GM23248 (cell line): ENCODE results near the gene GMPR. TPM values are rescaled to one million over a fixed set of nuclear protein-coding genes. Genes with fewer than 3 reads are reported as not detected.
A peak's percentile ranks its signal among the peaks of the same experiment; 100 is the strongest.

Experiments used
- DNase-seq: peaks from one replicate; pipeline ENCODE4 v3.0.0-alpha.2; 2015
- H2AFZ ChIP-seq: fragments of 200-600 bp; sonication (generic); 2 replicates; pipeline ENCODE4 v1.6.1; 2016; ENCODE audit warnings: antibody characterized with exemption
- H3F3A ChIP-seq: fragments of 200-600 bp; sonication (generic); 2 replicates; pipeline ENCODE4 v1.6.1; 2016; ENCODE audit warnings: mild to moderate bottlenecking, antibody characterized with exemption, mixed run types; ENCODE audit not compliant: insufficient read depth
- H3K27ac ChIP-seq: fragments of 200-600 bp; sonication (generic); 2 replicates; pipeline ENCODE4 v1.5.1; 2016; ENCODE audit warnings: mild to moderate bottlenecking
- H3K27me3 ChIP-seq: fragments of 200-600 bp; sonication (generic); replicated peaks from 2 replicates; pipeline ENCODE4 v1.6.1; 2016; ENCODE audit warnings: mild to moderate bottlenecking; ENCODE audit not compliant: insufficient read depth
- H3K36me3 ChIP-seq: fragments of 200-600 bp; sonication (generic); 2 replicates; pipeline ENCODE4 v1.6.1; 2016; ENCODE audit warnings: low read depth, mild to moderate bottlenecking
- H3K4me1 ChIP-seq: fragments of 200-600 bp; sonication (generic); 2 replicates; pipeline ENCODE4 v1.6.1; 2016; ENCODE audit warnings: mild to moderate bottlenecking; ENCODE audit not compliant: insufficient read depth
- H3K4me2 ChIP-seq: fragments of 200-600 bp; sonication (generic); one replicate; pipeline ENCODE4 v1.6.1; 2016; ENCODE audit warnings: mild to moderate bottlenecking; ENCODE audit not compliant: unreplicated experiment
- H3K4me3 ChIP-seq: fragments of 200-600 bp; sonication (generic); 2 replicates; pipeline ENCODE4 v1.5.1; 2016; ENCODE audit warnings: mild to moderate bottlenecking
- H3K79me2 ChIP-seq: fragments of 200-600 bp; sonication (generic); 2 replicates; pipeline ENCODE4 v1.6.1; 2016; ENCODE audit warnings: mild to moderate bottlenecking; ENCODE audit not compliant: insufficient read depth
- H3K9ac ChIP-seq: fragments of 200-600 bp; sonication (generic); 2 replicates; pipeline ENCODE4 v1.6.1; 2016; ENCODE audit warnings: mild to moderate bottlenecking
- H3K9me2 ChIP-seq: fragments of 200-600 bp; sonication (generic); 2 replicates; pipeline ENCODE4 v1.6.1; 2016; ENCODE audit warnings: mixed run types, mild to moderate bottlenecking, moderate library complexity; ENCODE audit not compliant: insufficient read depth
- H3K9me3 ChIP-seq: fragments of 200-600 bp; sonication (generic); one replicate; pipeline ENCODE4 v1.6.1; 2017; ENCODE audit warnings: low read depth
- H4K20me1 ChIP-seq: fragments of 200-600 bp; sonication (generic); 2 replicates; pipeline ENCODE4 v1.6.0; 2016; ENCODE audit not compliant: insufficient read depth
- EZH2 ChIP-seq: fragments of 200-600 bp; sonication (generic); IDR thresholded peaks from 2 replicates; pipeline ENCODE4 v1.6.1; 2018; ENCODE audit warnings: antibody characterized with exemption, mild to moderate bottlenecking; ENCODE audit not compliant: insufficient read depth, poor library complexity, severe bottlenecking
- EZH2phosphoT487 ChIP-seq: fragments of 200-600 bp; sonication (generic); IDR thresholded peaks from 2 replicates; pipeline ENCODE4 v1.6.1; 2018; ENCODE audit warnings: antibody characterized with exemption, moderate library complexity, mild to moderate bottlenecking, low read depth; ENCODE audit not compliant: insufficient read depth
- whole genome bisulfite sequencing, 2 experiments: methylation state at CpG; one replicate each; pipeline ENCODE4 v1.1.6; 2015 to 2017; ENCODE audit warnings: low lambda C conversion rate in 2 of 2, low coverage in 1 of 2; ENCODE audit errors: missing lambda C conversion rate in 2 of 2; 5-methylcytosine and 5-hydroxymethylcytosine counted together
- in situ Hi-C: fragments of 300-500 bp; cut with MboI; formaldehyde crosslinking; loops from 2 replicates; pipeline ENCODE4 v1.15.0; 2020
- polyA plus RNA-seq: library from polyadenylated mRNA; unstranded; fragments of >200 nt; fragmentation: Nextera tagmentation; extraction: Ambion mirVana; gene quantifications from 2 replicates; pipeline ENCODE4 v1.2.1, GENCODE V29; 2016
- total RNA-seq: library from RNA; depleted of rRNA; stranded (reverse); fragments of >200 nt; shearing (Covaris generic); gene quantifications from 2 replicates; pipeline ENCODE4 v1.2.3, GENCODE V29; 2014

GMPR gene
- total and polyA plus RNA-seq, 2 experiments from 2014 or later: 2.2 to 2.3 TPM

DNA sequence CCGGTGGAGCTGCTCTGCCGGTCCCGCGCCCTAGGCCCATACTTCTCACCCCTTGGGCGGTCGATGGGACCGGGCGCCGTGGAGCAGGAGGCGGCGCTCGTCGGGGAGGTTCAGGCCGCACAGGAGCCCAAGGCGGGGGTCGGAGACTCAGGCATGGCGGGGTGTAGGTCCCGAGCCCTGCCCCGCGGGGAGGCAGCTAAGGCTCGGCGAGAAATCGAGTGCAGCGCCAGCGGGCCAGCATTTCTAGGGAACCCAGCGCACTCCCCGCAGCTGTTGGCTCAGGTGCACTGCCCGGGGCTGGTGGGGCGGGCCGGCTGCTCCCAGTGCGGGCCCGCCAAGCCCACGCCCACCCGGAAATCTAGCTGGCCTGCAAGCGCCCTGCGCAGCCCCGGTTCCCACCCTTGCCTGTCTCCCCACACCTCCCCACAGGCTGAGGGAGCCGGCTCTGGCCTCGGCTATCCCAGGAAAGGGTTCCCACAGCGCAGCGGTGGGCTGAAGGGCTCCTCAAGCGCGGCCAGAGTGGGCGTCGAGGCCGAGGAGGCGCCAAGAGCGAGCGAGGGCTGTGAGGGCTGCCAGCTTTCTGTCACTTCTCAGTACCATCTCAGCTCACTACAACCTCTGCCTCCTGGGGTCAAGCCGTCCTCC is 40.2 kb upstream of the GMPR start:
- H3K9me2 ChIP-seq: no peaks in the 10 kb centered on the region
- no peaks in the 10 kb centered on the region for H3F3A ChIP-seq
- no peak overlapping the region for H2AFZ ChIP-seq
- H3K27me3 ChIP-seq: peaks cover 28% of the 10 kb centered on the region
- H3K79me2 ChIP-seq: no peaks in the 10 kb centered on the region
- H4K20me1 ChIP-seq: no peaks in the 10 kb centered on the region
- no peaks in the 10 kb centered on the region for H3K4me1 ChIP-seq
- TF ChIP-seq EZH2phosphoT487: no peak
- no peak for TF ChIP-seq EZH2
- H3K4me2 ChIP-seq: no peak overlapping the region
- 88 to 91% methylated on average over 34 to 49 of the region's 50 CpGs for WGBS, 2 experiments
- no peak overlapping the region for H3K4me3 ChIP-seq
- no peaks in the 10 kb centered on the region for H3K9me3 ChIP-seq
- H3K36me3 ChIP-seq: no peaks in the 10 kb centered on the region
- H3K9ac ChIP-seq: no peak overlapping the region
- DNase-seq: no peak
- in situ Hi-C loops: no loop called here
- H3K27ac ChIP-seq: no peak overlapping the region

DNA sequence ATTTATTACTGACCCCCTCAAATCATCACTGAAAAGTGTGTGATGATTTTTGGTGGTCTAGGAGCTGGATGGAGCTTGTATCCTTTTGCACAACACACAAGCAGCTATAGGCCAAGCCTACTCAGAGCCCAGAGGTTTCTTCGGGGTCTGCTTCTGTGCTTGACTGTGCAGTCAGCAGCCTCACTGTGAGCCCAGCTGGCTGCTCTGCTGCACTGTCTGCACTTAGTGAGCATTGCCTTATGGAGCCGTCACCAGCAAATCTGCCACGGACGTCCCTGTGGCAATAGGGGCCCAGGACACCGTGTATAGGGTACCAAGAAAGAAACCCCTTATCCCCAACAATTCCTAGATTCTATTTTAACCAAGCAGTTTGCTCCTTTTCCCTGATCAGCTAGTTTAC is 38.6 kb upstream of the GMPR start:
- Histone ChIP-seq H4K20me1 (no peaks in the 10 kb centered on the region), H3K36me3 (no peaks in the 10 kb centered on the region), H3K79me2 (no peaks in the 10 kb centered on the region), H3K9ac (no peak overlapping the region), H3K9me3 (no peaks in the 10 kb centered on the region), H3F3A (no peaks in the 10 kb centered on the region), H3K27me3 (peaks cover 15% of the 10 kb centered on the region), H2AFZ (no peak overlapping the region; the same call in 1 of the 2 replicates), H3K4me3 (no peak overlapping the region), H3K9me2 (no peaks in the 10 kb centered on the region), H3K4me1 (no peaks in the 10 kb centered on the region), H3K4me2 (peak overlapping the region; percentile 77), H3K27ac (no peak overlapping the region)
- 29 to 36% methylated on average over 5 of the region's 5 CpGs for WGBS, 2 experiments
- in situ Hi-C loops: no loop called here
- TF ChIP-seq EZH2phosphoT487 (no peak), EZH2 (no peak)
- no peak for DNase-seq

DNA sequence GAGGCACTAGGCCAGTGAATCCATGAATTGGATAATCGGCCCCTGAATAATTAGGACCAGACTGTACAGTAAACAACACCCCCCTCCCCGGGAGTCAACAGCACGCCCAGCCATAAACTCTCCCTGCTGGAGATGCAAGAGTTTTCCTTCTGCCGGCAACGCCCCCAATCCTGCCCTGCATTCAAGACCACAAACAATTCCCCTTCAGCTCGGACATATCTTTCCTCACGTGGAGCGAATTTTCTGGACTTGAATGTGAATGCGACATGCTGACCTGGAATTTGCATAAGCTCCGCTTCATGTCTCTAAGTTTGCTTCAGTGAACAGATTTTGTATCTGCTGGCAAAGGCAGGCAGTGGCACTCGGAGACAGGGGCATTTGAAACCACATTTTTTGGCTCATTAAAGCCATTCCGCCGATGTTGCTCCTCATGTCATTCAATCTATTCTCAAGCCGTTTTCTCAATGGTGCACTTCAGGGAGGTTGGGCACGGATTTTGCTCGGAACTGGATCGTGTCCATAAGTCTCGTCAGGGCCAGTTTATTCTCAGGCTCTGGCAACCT is 38.0 kb upstream of the GMPR start:
- H2AFZ ChIP-seq: peak overlapping the region; percentile 65
- H3F3A ChIP-seq: 0 out of 2 replicates have a peak, but pooled peaks cover 4% of the 10 kb centered on the region
- H3K9me2 ChIP-seq: no peaks in the 10 kb centered on the region
- no peaks in the 10 kb centered on the region for H3K36me3 ChIP-seq
- no peaks in the 10 kb centered on the region for H3K79me2 ChIP-seq
- in situ Hi-C loops: no loop called here
- 5 to 7% methylated on average over 18 of the region's 18 CpGs for WGBS, 2 experiments
- TF ChIP-seq EZH2 (no peak), EZH2phosphoT487 (no peak)
- no peak overlapping the region for H3K9ac ChIP-seq
- H3K4me1 ChIP-seq: peaks cover 5% of the 10 kb centered on the region; the same call in 1 of the 2 replicates
- peak overlapping the region; percentile 77 for H3K4me2 ChIP-seq
- DNase-seq: peak; percentile 34
- H3K27me3 ChIP-seq: peaks cover 15% of the 10 kb centered on the region
- H4K20me1 ChIP-seq: no peaks in the 10 kb centered on the region
- no peak overlapping the region for H3K27ac ChIP-seq
- no peaks in the 10 kb centered on the region for H3K9me3 ChIP-seq
- peak overlapping the region; percentile 62 for H3K4me3 ChIP-seq

DNA sequence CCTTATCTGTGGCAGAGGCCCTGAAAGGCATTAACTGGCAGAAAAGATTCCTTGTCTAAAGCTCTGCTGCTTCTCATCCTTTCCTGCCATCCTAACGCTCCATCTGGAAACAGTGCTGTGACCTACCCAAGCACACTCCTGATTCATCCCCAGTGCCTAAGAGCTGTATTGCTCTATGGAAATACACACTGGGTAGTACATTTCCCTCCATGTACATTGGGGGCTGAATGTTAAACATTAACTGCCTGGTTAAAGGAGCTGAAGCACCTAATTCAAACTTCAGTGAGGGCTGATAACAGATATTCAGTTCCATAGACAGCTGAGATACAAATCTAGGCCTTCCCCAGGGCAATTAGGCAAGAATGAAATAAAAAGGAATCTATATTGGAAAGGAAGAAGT is 36.7 kb upstream of the GMPR start:
- Histone ChIP-seq H3K27ac (no peak overlapping the region), H3F3A (peaks cover 14% of the 10 kb centered on the region; the same call in 1 of the 2 replicates), H3K4me1 (peaks cover 14% of the 10 kb centered on the region), H3K9me2 (no peaks in the 10 kb centered on the region), H2AFZ (no peak overlapping the region), H3K27me3 (peaks cover 8% of the 10 kb centered on the region; the same call in 1 of the 2 replicates), H3K9me3 (no peaks in the 10 kb centered on the region), H3K79me2 (no peaks in the 10 kb centered on the region), H4K20me1 (no peaks in the 10 kb centered on the region), H3K4me3 (no peak overlapping the region), H3K4me2 (no peak overlapping the region), H3K9ac (no peak overlapping the region), H3K36me3 (no peaks in the 10 kb centered on the region)
- no peak for DNase-seq
- TF ChIP-seq EZH2phosphoT487: no peak
- TF ChIP-seq EZH2: no peak
- 88 to 96% methylated on average over 1 of the region's 1 CpG for WGBS, 2 experiments
- in situ Hi-C loops: no loop called here
